Measurements from ENCODE around the gene FOXI2.
A peak's percentile ranks its signal among the peaks of the same experiment; 100 is the strongest.

- TF ChIP-seq, protein P1, sequence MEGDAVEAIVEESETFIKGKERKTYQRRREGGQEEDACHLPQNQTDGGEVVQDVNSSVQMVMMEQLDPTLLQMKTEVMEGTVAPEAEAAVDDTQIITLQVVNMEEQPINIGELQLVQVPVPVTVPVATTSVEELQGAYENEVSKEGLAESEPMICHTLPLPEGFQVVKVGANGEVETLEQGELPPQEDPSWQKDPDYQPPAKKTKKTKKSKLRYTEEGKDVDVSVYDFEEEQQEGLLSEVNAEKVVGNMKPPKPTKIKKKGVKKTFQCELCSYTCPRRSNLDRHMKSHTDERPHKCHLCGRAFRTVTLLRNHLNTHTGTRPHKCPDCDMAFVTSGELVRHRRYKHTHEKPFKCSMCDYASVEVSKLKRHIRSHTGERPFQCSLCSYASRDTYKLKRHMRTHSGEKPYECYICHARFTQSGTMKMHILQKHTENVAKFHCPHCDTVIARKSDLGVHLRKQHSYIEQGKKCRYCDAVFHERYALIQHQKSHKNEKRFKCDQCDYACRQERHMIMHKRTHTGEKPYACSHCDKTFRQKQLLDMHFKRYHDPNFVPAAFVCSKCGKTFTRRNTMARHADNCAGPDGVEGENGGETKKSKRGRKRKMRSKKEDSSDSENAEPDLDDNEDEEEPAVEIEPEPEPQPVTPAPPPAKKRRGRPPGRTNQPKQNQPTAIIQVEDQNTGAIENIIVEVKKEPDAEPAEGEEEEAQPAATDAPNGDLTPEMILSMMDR (IDR thresholded peaks at IDR 0.05): no peak
- peak; percentile 91 for TF ChIP-seq EZH2 (IDR thresholded peaks at IDR 0.05)
Measured at GRCh38 chr10:127736222-127736914, 617 bp upstream of the FOXI2 start.

All from neural progenitor cell (in vitro differentiated cells).